ENCODE results near the gene PLPP3.

The PLPP3 gene

GRCh38 chr1:56493826-56494225, 85.5 kb downstream of the PLPP3 start:
- peaks cover 49% of the 10 kb centered on the region for H3K36me3 ChIP-seq (ENCODE audit: insufficient read depth, insufficient read length, low read length)
- H3K27me3 ChIP-seq (ENCODE audit: insufficient read depth, insufficient read length): no peaks in the 10 kb centered on the region
- DNase-seq (ENCODE audit: low read depth, low spot score): no peak
- peaks cover 14% of the 10 kb centered on the region for H3K4me1 ChIP-seq (ENCODE audit: insufficient read depth, insufficient read length)
- no peaks in the 10 kb centered on the region for H3K9me3 ChIP-seq (ENCODE audit: insufficient read depth, low read length)
- H3K9ac ChIP-seq (ENCODE audit: insufficient read length, low read depth): no peak overlapping the region
- TF ChIP-seq ZNF274 (IDR thresholded peaks at IDR 0.05; ENCODE audit: low read depth, low read length) (no peak), YY1 (IDR thresholded peaks at IDR 0.05; ENCODE audit: insufficient read depth, insufficient read length) (no peak), SUZ12 (IDR thresholded peaks at IDR 0.05; ENCODE audit: extremely low read depth, insufficient read depth, insufficient read length) (no peak)
- H3K4me3 ChIP-seq (ENCODE audit: insufficient read length, low read depth): no peak overlapping the region

DNA sequence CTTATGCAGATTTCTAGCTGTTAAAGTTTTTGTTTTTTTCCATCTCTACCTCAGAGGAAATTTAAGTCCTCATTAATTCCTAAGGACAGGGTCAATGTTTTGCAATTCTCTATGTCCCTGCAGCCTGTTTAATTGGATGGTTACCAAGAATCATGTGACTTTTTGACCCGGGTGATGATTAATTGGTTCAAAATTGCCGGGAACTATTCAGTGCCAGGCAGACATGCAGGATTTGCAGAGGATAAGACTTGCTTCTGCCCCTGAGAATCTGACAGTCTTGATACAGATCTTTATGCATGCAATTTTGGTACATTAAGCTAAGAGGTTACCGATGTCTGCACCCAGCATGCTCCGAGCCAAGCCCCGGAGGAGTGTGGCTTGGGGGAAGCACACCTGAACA, 87.9 kb downstream of the PLPP3 start:
- Histone ChIP-seq H3K27me3 (ENCODE audit: insufficient read depth, insufficient read length) (no peaks in the 10 kb centered on the region), H3K4me3 (ENCODE audit: insufficient read length, low read depth) (no peak overlapping the region), H3K4me1 (ENCODE audit: insufficient read depth, insufficient read length) (peaks cover 14% of the 10 kb centered on the region), H3K36me3 (ENCODE audit: insufficient read depth, insufficient read length, low read length) (peaks cover 35% of the 10 kb centered on the region), H3K9me3 (ENCODE audit: insufficient read depth, low read length) (no peaks in the 10 kb centered on the region), H3K9ac (ENCODE audit: insufficient read length, low read depth) (no peak overlapping the region)
- TF ChIP-seq ZNF274 (IDR thresholded peaks at IDR 0.05; ENCODE audit: low read depth, low read length) (no peak), SUZ12 (IDR thresholded peaks at IDR 0.05; ENCODE audit: extremely low read depth, insufficient read depth, insufficient read length) (no peak), YY1 (IDR thresholded peaks at IDR 0.05; ENCODE audit: insufficient read depth, insufficient read length) (no peak)
- no peak for DNase-seq (ENCODE audit: low read depth, low spot score)

- no peak overlapping the region for H3K9ac ChIP-seq (ENCODE audit: insufficient read length, low read depth)
- H3K4me3 ChIP-seq (ENCODE audit: insufficient read length, low read depth): no peak overlapping the region
- H3K9me3 ChIP-seq (ENCODE audit: insufficient read depth, low read length): no peaks in the 10 kb centered on the region
- H3K4me1 ChIP-seq (ENCODE audit: insufficient read depth, insufficient read length): peaks cover 9% of the 10 kb centered on the region
- DNase-seq (ENCODE audit: low read depth, low spot score): no peak
- H3K36me3 ChIP-seq (ENCODE audit: insufficient read depth, insufficient read length, low read length): peaks cover 27% of the 10 kb centered on the region
- TF ChIP-seq ZNF274 (IDR thresholded peaks at IDR 0.05; ENCODE audit: low read depth, low read length) (no peak), YY1 (IDR thresholded peaks at IDR 0.05; ENCODE audit: insufficient read depth, insufficient read length) (no peak), SUZ12 (IDR thresholded peaks at IDR 0.05; ENCODE audit: extremely low read depth, insufficient read depth, insufficient read length) (no peak)
- H3K27me3 ChIP-seq (ENCODE audit: insufficient read depth, insufficient read length): no peaks in the 10 kb centered on the region
These were observed 88.7 kb downstream of the PLPP3 start for GRCh38 chr1:56490619-56491018.

DNA sequence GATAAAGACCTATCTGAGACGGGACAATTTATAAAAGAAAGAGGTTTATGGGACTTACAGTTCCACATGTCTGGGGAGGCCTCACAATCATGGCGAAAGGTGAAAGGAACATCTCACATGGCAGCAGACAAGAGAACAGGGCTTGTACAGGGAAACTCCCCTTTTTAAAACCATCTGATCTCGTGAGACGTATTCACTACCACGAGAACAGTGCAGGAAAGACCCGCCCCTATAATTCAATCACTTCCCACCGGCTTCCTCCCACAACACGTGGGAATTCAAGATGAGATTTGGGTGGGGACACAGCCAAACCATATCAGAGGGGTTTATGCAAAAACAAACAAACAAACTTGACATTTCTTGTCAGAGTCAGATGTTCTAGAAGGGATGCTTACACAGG, 89.7 kb downstream of the PLPP3 start:
- Histone ChIP-seq H3K4me1 (ENCODE audit: insufficient read depth, insufficient read length) (peaks cover 7% of the 10 kb centered on the region), H3K9me3 (ENCODE audit: insufficient read depth, low read length) (no peaks in the 10 kb centered on the region), H3K9ac (ENCODE audit: insufficient read length, low read depth) (no peak overlapping the region), H3K4me3 (ENCODE audit: insufficient read length, low read depth) (no peak overlapping the region), H3K36me3 (ENCODE audit: insufficient read depth, insufficient read length, low read length) (peaks cover 19% of the 10 kb centered on the region), H3K27me3 (ENCODE audit: insufficient read depth, insufficient read length) (no peaks in the 10 kb centered on the region)
- no peak for DNase-seq (ENCODE audit: low read depth, low spot score)
- no peak for TF ChIP-seq SUZ12 (IDR thresholded peaks at IDR 0.05; ENCODE audit: extremely low read depth, insufficient read depth, insufficient read length)
- no peak for TF ChIP-seq ZNF274 (IDR thresholded peaks at IDR 0.05; ENCODE audit: low read depth, low read length)
- no peak for TF ChIP-seq YY1 (IDR thresholded peaks at IDR 0.05; ENCODE audit: insufficient read depth, insufficient read length)

DNA sequence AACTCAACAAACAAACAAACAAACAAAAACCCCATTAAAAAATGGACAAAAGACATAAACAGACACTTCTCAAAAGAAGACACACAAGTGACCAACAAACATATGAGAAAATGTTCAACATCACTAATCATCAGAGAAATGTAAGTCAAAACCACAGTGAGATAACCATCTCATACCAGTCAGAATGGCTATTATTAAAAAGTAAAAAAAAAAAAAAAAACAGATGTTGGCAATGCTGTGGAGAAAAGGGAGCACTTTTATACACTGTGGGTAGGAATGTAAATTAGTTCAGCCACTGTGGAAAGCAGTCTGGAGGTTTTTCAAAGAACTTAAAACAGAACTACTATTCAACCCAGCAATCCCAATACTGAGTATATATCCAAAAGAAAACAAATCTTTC, 94.7 kb downstream of the PLPP3 start:
- TF ChIP-seq ZNF274 (IDR thresholded peaks at IDR 0.05; ENCODE audit: low read depth, low read length): no peak
- TF ChIP-seq YY1 (IDR thresholded peaks at IDR 0.05; ENCODE audit: insufficient read depth, insufficient read length): no peak
- TF ChIP-seq SUZ12 (IDR thresholded peaks at IDR 0.05; ENCODE audit: extremely low read depth, insufficient read depth, insufficient read length): no peak

GRCh38 chr1:56483104-56483503, 96.3 kb downstream of the PLPP3 start:
- no peak overlapping the region for H3K4me3 ChIP-seq (ENCODE audit: insufficient read length, low read depth)
- no peaks in the 10 kb centered on the region for H3K36me3 ChIP-seq (ENCODE audit: insufficient read depth, insufficient read length, low read length)
- no peaks in the 10 kb centered on the region for H3K9me3 ChIP-seq (ENCODE audit: insufficient read depth, low read length)
- no peak for DNase-seq (ENCODE audit: low read depth, low spot score)
- no peaks in the 10 kb centered on the region for H3K27me3 ChIP-seq (ENCODE audit: insufficient read depth, insufficient read length)
- peaks cover 2% of the 10 kb centered on the region for H3K4me1 ChIP-seq (ENCODE audit: insufficient read depth, insufficient read length)
- TF ChIP-seq YY1 (IDR thresholded peaks at IDR 0.05; ENCODE audit: insufficient read depth, insufficient read length) (no peak), ZNF274 (IDR thresholded peaks at IDR 0.05; ENCODE audit: low read depth, low read length) (no peak), SUZ12 (IDR thresholded peaks at IDR 0.05; ENCODE audit: extremely low read depth, insufficient read depth, insufficient read length) (no peak)
- no peak overlapping the region for H3K9ac ChIP-seq (ENCODE audit: insufficient read length, low read depth)

More for the DNA sequence above, 94.7 kb downstream of the PLPP3 start:
- DNase-seq (ENCODE audit: low read depth, low spot score): no peak
- no peak overlapping the region for H3K4me3 ChIP-seq (ENCODE audit: insufficient read length, low read depth)
- H3K27me3 ChIP-seq (ENCODE audit: insufficient read depth, insufficient read length): no peaks in the 10 kb centered on the region
- no peaks in the 10 kb centered on the region for H3K36me3 ChIP-seq (ENCODE audit: insufficient read depth, insufficient read length, low read length)
- H3K9me3 ChIP-seq (ENCODE audit: insufficient read depth, low read length): no peaks in the 10 kb centered on the region
- H3K4me1 ChIP-seq (ENCODE audit: insufficient read depth, insufficient read length): no peaks in the 10 kb centered on the region
- no peak overlapping the region for H3K9ac ChIP-seq (ENCODE audit: insufficient read length, low read depth)

- no peak overlapping the region for H3K4me3 ChIP-seq (ENCODE audit: insufficient read length, low read depth)
- no peaks in the 10 kb centered on the region for H3K9me3 ChIP-seq (ENCODE audit: insufficient read depth, low read length)
- TF ChIP-seq SUZ12 (IDR thresholded peaks at IDR 0.05; ENCODE audit: extremely low read depth, insufficient read depth, insufficient read length) (no peak), ZNF274 (IDR thresholded peaks at IDR 0.05; ENCODE audit: low read depth, low read length) (no peak), YY1 (IDR thresholded peaks at IDR 0.05; ENCODE audit: insufficient read depth, insufficient read length) (no peak)
- H3K36me3 ChIP-seq (ENCODE audit: insufficient read depth, insufficient read length, low read length): no peaks in the 10 kb centered on the region
- DNase-seq (ENCODE audit: low read depth, low spot score): no peak
- no peaks in the 10 kb centered on the region for H3K27me3 ChIP-seq (ENCODE audit: insufficient read depth, insufficient read length)
- H3K4me1 ChIP-seq (ENCODE audit: insufficient read depth, insufficient read length): peaks cover 2% of the 10 kb centered on the region
- H3K9ac ChIP-seq (ENCODE audit: insufficient read length, low read depth): no peak overlapping the region
These were observed 96.9 kb downstream of the PLPP3 start for GRCh38 chr1:56482486-56482885.

Data from NT2/D1 (cell line).